K562 (cell line): ENCODE data around the gene TRIM40. TPM values are rescaled to one million over a fixed set of nuclear protein-coding genes. Genes with fewer than 3 reads are reported as not detected.

ENCODE experiments used
- ATAC-seq: fragments of 200-7000 bp; cut with Tn5 transposase; 3 replicates; pipeline ENCODE4 v1.9.1; 2020; ENCODE audit warnings: moderate library complexity
- BruUV-seq: library from RNA; stranded (reverse); fragments of 400-500 nt; replicated peaks from 2 replicates; lab custom pipeline; 2021; lab: Mats Ljungman, UMichigan
- CTCF ChIA-PET: fragments of 300-600 bp; formaldehyde crosslinking; extraction: SDS; loops from one replicate; lab custom pipeline; 2021; ENCODE audit warnings: low intra/inter-chr PET ratio; lab: Yijun Ruan, JAX
- POLR2A ChIA-PET: fragments of 300-600, 350-650 bp; sonication (Branson Sonifier 250); formaldehyde crosslinking; extraction: SDS; loops from one replicate; lab custom pipeline; 2021; ENCODE audit warnings: antibody characterized with exemption, inconsistent platforms; lab: Yijun Ruan, JAX
- DNase-seq, 4 experiments: peaks; one replicate each; pipeline versions ENCODE4 v3.0.0 to v3.0.0-alpha.2; 2011 to 2018; ENCODE audit warnings: low spot score in 3 of 4, mixed read lengths in 3 of 4; ENCODE audit errors: extremely low read depth in 1 of 4
- FAIRE-seq: peaks from 2 replicates; lab custom pipeline; 2011; peaks lifted over from hg19 to GRCh38; lab: Jason Lieb, UNC
- H2AFZ ChIP-seq: 2 replicates; pipeline ENCODE4 v1.6.0; 2011; ENCODE audit warnings: low read depth, low read length, control low read depth, inconsistent platforms
- H3K27ac ChIP-seq: fragments of 200-600 bp; 3 replicates; pipeline ENCODE4 v1.8.0; 2011; ENCODE audit warnings: low read depth, mild to moderate bottlenecking, control low read depth, inconsistent platforms, low read length, moderate library complexity, mixed read lengths; ENCODE audit errors: extremely low read depth
- H3K27me3 ChIP-seq, 2 experiments: fragments of 300-600 bp in 1 of 2; 2 replicates in 1 of 2; 3 replicates in 1 of 2; pipeline versions ENCODE4 v1.6.0 to v1.8.0; 2011; ENCODE audit warnings: inconsistent platforms in 2 of 2, low read length in 2 of 2, mild to moderate bottlenecking in 1 of 2, mixed read lengths in 1 of 2, moderate library complexity in 1 of 2; ENCODE audit not compliant: control insufficient read depth in 2 of 2, insufficient read depth in 2 of 2
- H3K36me3 ChIP-seq: fragments of 300-600 bp; 3 replicates; pipeline ENCODE4 v1.8.0; 2011; ENCODE audit warnings: mild to moderate bottlenecking, low read length, inconsistent platforms; ENCODE audit not compliant: control insufficient read depth, insufficient read depth
- H3K4me1 ChIP-seq, 2 experiments: fragments of 200-600 bp in 1 of 2; replicated peaks in 1 of 2; 2 replicates in 1 of 2; 3 replicates in 1 of 2; pipeline versions ENCODE4 v1.5.1 to v1.8.0; 2011; ENCODE audit warnings: inconsistent platforms in 2 of 2, low read length in 2 of 2, mild to moderate bottlenecking in 1 of 2, mixed read lengths in 1 of 2, moderate library complexity in 1 of 2; ENCODE audit not compliant: control insufficient read depth in 2 of 2, insufficient read depth in 2 of 2
- H3K4me2 ChIP-seq: 2 replicates; pipeline ENCODE4 v1.6.1; 2011; ENCODE audit warnings: low read length, control low read depth, inconsistent platforms, mixed read lengths; ENCODE audit not compliant: insufficient read depth
- H3K4me3 ChIP-seq: fragments of 200-600 bp; sonication (generic), shearing (Covaris generic); 2 replicates; pipeline ENCODE4 v1.5.1; 2016; ENCODE audit warnings: control low read depth, inconsistent platforms
- H3K79me2 ChIP-seq: fragments of 200-600 bp; 3 replicates; pipeline ENCODE4 v1.8.0; 2011; ENCODE audit warnings: low read length, inconsistent platforms; ENCODE audit not compliant: control insufficient read depth, insufficient read depth
- H3K9ac ChIP-seq, 2 experiments: 2 replicates each; pipeline versions ENCODE4 v1.6.0 to v1.6.1; 2011; ENCODE audit warnings: low read depth in 2 of 2, low read length in 2 of 2, control low read depth in 1 of 2, inconsistent platforms in 1 of 2, mild to moderate bottlenecking in 1 of 2, mixed read lengths in 1 of 2; ENCODE audit not compliant: insufficient read depth in 1 of 2
- H3K9me1 ChIP-seq: one replicate; pipeline ENCODE4 v1.6.0; 2011; ENCODE audit warnings: inconsistent platforms, mild to moderate bottlenecking, low read length, moderate library complexity; ENCODE audit not compliant: control insufficient read depth, insufficient read depth
- H3K9me3 ChIP-seq: replicated peaks from 2 replicates; pipeline ENCODE4 v1.5.1; 2011; ENCODE audit warnings: low read depth, low read length, inconsistent platforms; ENCODE audit not compliant: control insufficient read depth, insufficient read depth
- H4K20me1 ChIP-seq: replicated peaks from 2 replicates; pipeline ENCODE4 v1.6.1; 2011; ENCODE audit warnings: low read length, inconsistent platforms, mixed read lengths; ENCODE audit not compliant: control insufficient read depth, insufficient read depth
- CBX1 ChIP-seq: sonication (generic); IDR thresholded peaks from 2 replicates; pipeline ENCODE4 v1.6.1; 2016; ENCODE audit warnings: antibody characterized with exemption, low read depth, mild to moderate bottlenecking
- ETV1 ChIP-seq: fragments of 450-650 bp; conservative IDR thresholded peaks from 2 replicates; pipeline ENCODE4 v1.6.1; 2016; ENCODE audit warnings: missing genetic modification characterization, control low read depth, low read depth, missing compliant biosample characterization
- GABPB1 ChIP-seq: sonication (generic); formaldehyde crosslinking; IDR thresholded peaks from 2 replicates; pipeline ENCODE4 v1.8.0; 2022; ENCODE audit warnings: mild to moderate bottlenecking, missing genetic modification reagents
- JUND ChIP-seq, 2 experiments: IDR thresholded peaks; 2 replicates in 1 of 2; 3 replicates in 1 of 2; pipeline ENCODE4 v1.6.1; 2011; ENCODE audit warnings: borderline replicate concordance in 2 of 2, low read depth in 2 of 2, low read length in 2 of 2, improper control_type of control experiment in 1 of 2, missing biosample characterization in 1 of 2, missing genetic modification characterization in 1 of 2, missing genetic modification reagents in 1 of 2
- PKNOX1 ChIP-seq: fragments of 450-650 bp; IDR thresholded peaks from 2 replicates; pipeline ENCODE4 v1.6.1; 2016
- SPI1 ChIP-seq: IDR thresholded peaks from 2 replicates; pipeline ENCODE4 v1.6.1; 2011; ENCODE audit warnings: low read depth, low read length, control low read depth, borderline replicate concordance
- ZNF644 ChIP-seq: fragments of 200-800 bp; sonication (Bioruptor generic); IDR thresholded peaks from 2 replicates; pipeline ENCODE4 v1.6.1; 2016; ENCODE audit warnings: low read depth, missing genetic modification characterization, missing compliant biosample characterization
- ZNF699 ChIP-seq: fragments of 250-450 bp; sonication (Bioruptor Pico); IDR thresholded peaks from 2 replicates; pipeline ENCODE4 v1.8.0; 2021; ENCODE audit warnings: mild to moderate bottlenecking, moderate library complexity; ENCODE audit not compliant: insufficient replicate concordance
- WGBS: fragments of 100-300 bp; shearing (Covaris generic); methylation state at CpG from one replicate; pipeline ENCODE4 v1.1.6; 2016; ENCODE audit warnings: low coverage, mixed read lengths; ENCODE audit not compliant: insufficient coverage; ENCODE audit errors: missing lambda C conversion rate; 5-methylcytosine and 5-hydroxymethylcytosine counted together
- in situ Hi-C: fragments of 300-500 bp; cut with MboI; formaldehyde crosslinking; loops from 4 replicates; pipeline ENCODE4 v1.15.0; 2018; ENCODE audit warnings: inconsistent platforms, mixed read lengths
- intact Hi-C: fragments of 100-400 bp; cut with micrococcal nuclease; formaldehyde crosslinking; loops from 2 replicates; pipeline ENCODE4 v1.14.2; 2022
- polyA plus RNA-seq, 8 experiments: library from polyadenylated mRNA; depleted of rRNA in 4 of 8; stranded (reverse) in 5 of 8; unstranded in 3 of 8; fragments of >200 nt; fragmentation: Nextera tagmentation in 2 of 8; fragmentation: Illumina TruSeq in 1 of 8; extraction: Ambion mirVana in 2 of 8; extraction: Trizol in 1 of 8; gene quantifications; 2 replicates each; pipeline versions ENCODE4 v1.2.1 to v1.2.3, GENCODE V29; 2011 to 2014; ENCODE audit warnings: inconsistent platforms in 1 of 8, missing spikeins in 1 of 8
- total RNA-seq, 7 experiments: library from RNA; depleted of rRNA in 6 of 7; stranded (reverse); fragments of >200 nt in 6 of 7; fragmentation: Illumina TruSeq in 2 of 7; extraction: Trizol in 2 of 7; gene quantifications; 2 replicates each; pipeline versions ENCODE4 v1.2.1 to v1.2.3, GENCODE V29; 2011 to 2021; ENCODE audit warnings: low replicate concordance in 1 of 7
- TF ChIP-seq, protein P1 (sequence below), 2 experiments: fragments of 450-650 bp in 1 of 2; sonication (generic) in 1 of 2; formaldehyde crosslinking in 1 of 2; IDR thresholded peaks; 2 replicates each; pipeline versions ENCODE4 v1.7.1 to v1.9.0; 2016 to 2022; ENCODE audit warnings: inconsistent platforms in 1 of 2, mild to moderate bottlenecking in 1 of 2, missing genetic modification reagents in 1 of 2

TRIM40 gene
- total and polyA plus RNA-seq, 9 of the 15 experiments (the other 6 are each of a cell fraction or from before 2014, with no cell fraction given): 0.04 to 0.08 TPM; not detected in 7

DNA sequence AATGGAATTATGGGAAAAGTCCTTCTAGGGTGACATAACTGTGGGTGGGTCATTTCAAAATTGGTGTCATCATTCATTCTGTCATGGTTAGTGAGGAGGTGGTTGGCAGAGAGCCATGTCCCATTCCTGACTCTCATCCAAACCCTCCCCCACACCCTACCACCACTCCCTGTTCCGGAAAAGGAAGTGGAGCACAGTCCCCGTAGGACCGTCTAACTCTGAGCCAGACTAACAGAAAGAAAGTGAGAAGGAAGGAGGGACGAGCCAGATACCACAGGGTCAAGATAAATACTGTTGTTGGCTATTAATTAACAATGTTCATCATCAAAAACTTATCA, 20.3 kb downstream of the TRIM40 start:
- H3K79me2 ChIP-seq: no peaks in the 10 kb centered on the region
- no peaks in the 10 kb centered on the region for H4K20me1 ChIP-seq
- intact Hi-C loops (no loop called here), in situ Hi-C loops (no loop called here)
- DNase-seq: peak; percentile 56 to 72 (median 68)
- no peak overlapping the region for H3K4me3 ChIP-seq
- peaks cover 2 to 28% of the 10 kb centered on the region in 2 experiments; a peak in 3 of 5 replicates for H3K27me3 ChIP-seq
- ChIA-PET POLR2A (no interaction called here), CTCF (no interaction called here)
- H3K4me2 ChIP-seq: peak overlapping the region; percentile 22; the same call in 1 of the 2 replicates
- H2AFZ ChIP-seq: peak overlapping the region; percentile 47
- H3K27ac ChIP-seq: no peak overlapping the region
- peak; percentile 62 for FAIRE-seq
- peaks cover 7 to 28% of the 10 kb centered on the region in 2 experiments for H3K4me1 ChIP-seq
- no peak overlapping the region for H3K9ac ChIP-seq
- ATAC-seq: peak; percentile 55
- no peaks in the 10 kb centered on the region for H3K9me1 ChIP-seq
- H3K9me3 ChIP-seq: no peaks in the 10 kb centered on the region
- WGBS: 3% methylated on average over 4 of the region's 4 CpGs
- H3K36me3 ChIP-seq: no peaks in the 10 kb centered on the region
- no TSS peak for BruUV-seq
- TF ChIP-seq ZNF644 (tag) (no peak), PKNOX1 (peak; percentile 96), ZNF699 (CRISPR knock-in tag) (no peak), ETV1 (tag) (peak; percentile 36), JUND (IDR thresholded peaks at IDR 0.05; ENCODE audit: borderline replicate concordance, low read depth, low read length) (peak; percentile 47; the same call in 1 of the 2 replicates), JUND (tag; IDR thresholded peaks at IDR 0.05; ENCODE audit: borderline replicate concordance, low read depth, low read length) (peak; percentile 66; the same call in 1 of the 3 replicates), GABPB1 (CRISPR knock-in tag) (peak; percentile 75), CBX1 (no peak), SPI1 (peak; percentile 71; the same call in 1 of the 2 replicates)
- TF ChIP-seq, protein P1, sequence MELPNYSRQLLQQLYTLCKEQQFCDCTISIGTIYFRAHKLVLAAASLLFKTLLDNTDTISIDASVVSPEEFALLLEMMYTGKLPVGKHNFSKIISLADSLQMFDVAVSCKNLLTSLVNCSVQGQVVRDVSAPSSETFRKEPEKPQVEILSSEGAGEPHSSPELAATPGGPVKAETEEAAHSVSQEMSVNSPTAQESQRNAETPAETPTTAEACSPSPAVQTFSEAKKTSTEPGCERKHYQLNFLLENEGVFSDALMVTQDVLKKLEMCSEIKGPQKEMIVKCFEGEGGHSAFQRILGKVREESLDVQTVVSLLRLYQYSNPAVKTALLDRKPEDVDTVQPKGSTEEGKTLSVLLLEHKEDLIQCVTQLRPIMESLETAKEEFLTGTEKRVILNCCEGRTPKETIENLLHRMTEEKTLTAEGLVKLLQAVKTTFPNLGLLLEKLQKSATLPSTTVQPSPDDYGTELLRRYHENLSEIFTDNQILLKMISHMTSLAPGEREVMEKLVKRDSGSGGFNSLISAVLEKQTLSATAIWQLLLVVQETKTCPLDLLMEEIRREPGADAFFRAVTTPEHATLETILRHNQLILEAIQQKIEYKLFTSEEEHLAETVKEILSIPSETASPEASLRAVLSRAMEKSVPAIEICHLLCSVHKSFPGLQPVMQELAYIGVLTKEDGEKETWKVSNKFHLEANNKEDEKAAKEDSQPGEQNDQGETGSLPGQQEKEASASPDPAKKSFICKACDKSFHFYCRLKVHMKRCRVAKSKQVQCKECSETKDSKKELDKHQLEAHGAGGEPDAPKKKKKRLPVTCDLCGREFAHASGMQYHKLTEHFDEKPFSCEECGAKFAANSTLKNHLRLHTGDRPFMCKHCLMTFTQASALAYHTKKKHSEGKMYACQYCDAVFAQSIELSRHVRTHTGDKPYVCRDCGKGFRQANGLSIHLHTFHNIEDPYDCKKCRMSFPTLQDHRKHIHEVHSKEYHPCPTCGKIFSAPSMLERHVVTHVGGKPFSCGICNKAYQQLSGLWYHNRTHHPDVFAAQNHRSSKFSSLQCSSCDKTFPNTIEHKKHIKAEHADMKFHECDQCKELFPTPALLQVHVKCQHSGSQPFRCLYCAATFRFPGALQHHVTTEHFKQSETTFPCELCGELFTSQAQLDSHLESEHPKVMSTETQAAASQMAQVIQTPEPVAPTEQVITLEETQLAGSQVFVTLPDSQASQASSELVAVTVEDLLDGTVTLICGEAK (IDR thresholded peaks at IDR 0.05): peak; percentile 87
- TF ChIP-seq, protein P1 (CRISPR knock-in tag; IDR thresholded peaks at IDR 0.05): no peak
